ENCODE data around the gene ZMYND15. TPM values are rescaled to one million over a fixed set of nuclear protein-coding genes. Genes with fewer than 3 reads are reported as not detected.
A peak's percentile ranks its signal among the peaks of the same experiment; 100 is the strongest.
"Not testable (repeated sequence)": the region's sequence is repeated elsewhere in the genome, so short reads cannot be mapped to it uniquely, and the experiment has no call there.

Gene ZMYND15
- total RNA-seq (ENCODE audit: low replicate concordance) = 0.18 TPM in 1 of 2 replicates, not detected in the other

- peak; percentile 33 for DNase-seq (ENCODE audit: low read depth)
- no peak for TF ChIP-seq CTCF (IDR thresholded peaks at IDR 0.05; ENCODE audit: insufficient read depth, low read length)
- H3K4me3 ChIP-seq (ENCODE audit: low read depth, low read length) = peak within 1 kb of the TSS; percentile 74
Measured at GRCh38 chr17:4739122-4740024, at the start of gene ZMYND15, which contains the start of gene CXCL16. ZMYND15 (plus strand) TSS chr17:4739833; CDS start chr17:4740549, 716 bp downstream. CXCL16 (minus strand) TSS chr17:4739928; CDS start chr17:4739339, 589 bp downstream.

- not testable (repeated sequence) for H3K4me3 ChIP-seq (ENCODE audit: low read depth, low read length)
Measured at GRCh38 chr17:4689872-4690271, 49.8 kb upstream of the ZMYND15 start.

GRCh38 chr17:4690745-4691144, 48.9 kb upstream of the ZMYND15 start:
- H3K4me3 ChIP-seq (ENCODE audit: low read depth, low read length) = no peak overlapping the region
- DNase-seq (ENCODE audit: low read depth) = no peak
- TF ChIP-seq CTCF (IDR thresholded peaks at IDR 0.05; ENCODE audit: insufficient read depth, low read length) = no peak

More at GRCh38 chr17:4689872-4690271, 49.8 kb upstream of the ZMYND15 start:
- DNase-seq (ENCODE audit: low read depth) = not testable (repeated sequence)

GRCh38 chr17:4691686-4692085, 47.9 kb upstream of the ZMYND15 start:
- TF ChIP-seq CTCF (IDR thresholded peaks at IDR 0.05; ENCODE audit: insufficient read depth, low read length) = no peak
- DNase-seq (ENCODE audit: low read depth) = no peak
- no peak overlapping the region for H3K4me3 ChIP-seq (ENCODE audit: low read depth, low read length)

GRCh38 chr17:4693416-4693815, 46.2 kb upstream of the ZMYND15 start:
- TF ChIP-seq CTCF (IDR thresholded peaks at IDR 0.05; ENCODE audit: insufficient read depth, low read length) = no peak
- DNase-seq (ENCODE audit: low read depth) = no peak
- H3K4me3 ChIP-seq (ENCODE audit: low read depth, low read length) = no peak overlapping the region

GRCh38 chr17:4696437-4696805, 43.2 kb upstream of the ZMYND15 start:
- TF ChIP-seq CTCF (IDR thresholded peaks at IDR 0.05; ENCODE audit: insufficient read depth, low read length) = no peak
- DNase-seq (ENCODE audit: low read depth) = no peak
- no peak overlapping the region for H3K4me3 ChIP-seq (ENCODE audit: low read depth, low read length)

GRCh38 chr17:4699401-4700056, 40.1 kb upstream of the ZMYND15 start:
- not testable (repeated sequence) for DNase-seq (ENCODE audit: low read depth); H3K4me3 ChIP-seq (ENCODE audit: low read depth, low read length)

Data from fibroblast of the aortic adventitia (primary cell).